Activated effector memory CD4-positive, alpha-beta T cell treated with anti-CD3 and anti-CD28 coated beads, Interleukin-2, amount 50 U/mL, for 16 hours (primary cell): Measurements from ENCODE around the gene NXPE1.

ENCODE experiments used
- DNase-seq: peaks from one replicate; pipeline ENCODE4 v3.0.0-alpha.2; 2020

NXPE1 gene

GRCh38 chr11:114562166-114562916, 2.7 kb upstream of the NXPE1 start:
- DNase-seq: no peak

- DNase-seq: no peak
Measured at GRCh38 chr11:114556135-114556534, 3.5 kb downstream of the NXPE1 start.

DNA sequence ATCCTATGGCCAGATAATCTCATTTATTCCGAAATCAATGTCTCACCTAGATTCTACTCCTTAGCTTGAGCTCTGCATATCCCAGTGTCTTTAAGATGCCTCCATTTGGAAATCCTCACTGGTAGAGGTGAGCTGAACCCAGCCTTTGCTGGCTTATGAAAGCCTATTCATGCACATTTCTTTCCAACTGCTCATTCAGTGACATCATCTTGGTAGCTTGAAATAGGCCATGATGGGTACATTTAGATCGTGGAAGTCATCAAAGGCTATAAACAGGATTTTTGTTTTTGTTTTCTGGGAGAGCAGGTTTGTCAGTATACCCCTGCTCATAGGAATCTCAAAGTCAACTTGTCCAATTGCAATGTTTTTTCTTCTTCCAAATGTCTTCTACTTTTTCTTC, 6.0 kb downstream of the NXPE1 start:
- DNase-seq: no peak

DNA sequence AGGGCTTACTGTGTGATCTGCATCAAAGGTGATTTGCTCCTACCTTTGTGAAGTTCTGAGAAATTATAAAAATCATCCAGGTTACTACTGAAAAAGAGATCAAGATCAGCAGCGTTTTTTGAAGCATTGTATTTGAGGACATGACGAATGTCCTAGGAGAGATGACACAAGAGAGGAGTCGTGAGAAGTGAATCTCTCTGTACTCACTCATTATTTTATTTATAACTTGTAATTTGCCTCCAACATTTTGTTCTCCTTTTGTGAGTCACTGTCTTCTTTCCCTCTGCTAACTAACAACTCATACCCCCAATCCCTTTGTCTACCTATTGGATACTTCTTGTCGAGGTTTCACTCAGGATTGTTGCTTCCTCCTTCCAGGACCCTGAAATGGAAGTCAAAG, 8.6 kb downstream of the NXPE1 start:
- no peak for DNase-seq

DNA sequence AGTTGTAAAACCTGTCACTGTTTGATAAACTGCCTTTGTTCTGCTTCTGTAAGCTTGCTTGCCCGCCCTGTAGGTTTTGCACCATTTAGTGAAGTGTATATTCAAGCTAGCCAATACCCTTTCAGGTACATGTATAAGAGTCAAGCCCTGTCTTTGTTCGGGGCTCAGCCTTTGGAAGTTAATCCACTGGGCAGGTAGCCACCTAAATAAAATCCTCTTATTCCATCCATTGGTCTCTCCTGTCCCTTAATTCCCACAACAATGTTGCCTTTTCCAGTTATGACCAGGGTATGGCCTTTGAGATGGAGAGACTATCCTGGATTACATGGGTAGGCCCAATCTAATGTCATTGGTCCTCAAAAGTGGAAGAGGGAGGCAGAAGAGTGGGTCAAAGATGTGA, 34.0 kb downstream of the NXPE1 start:
- DNase-seq: no peak

DNA sequence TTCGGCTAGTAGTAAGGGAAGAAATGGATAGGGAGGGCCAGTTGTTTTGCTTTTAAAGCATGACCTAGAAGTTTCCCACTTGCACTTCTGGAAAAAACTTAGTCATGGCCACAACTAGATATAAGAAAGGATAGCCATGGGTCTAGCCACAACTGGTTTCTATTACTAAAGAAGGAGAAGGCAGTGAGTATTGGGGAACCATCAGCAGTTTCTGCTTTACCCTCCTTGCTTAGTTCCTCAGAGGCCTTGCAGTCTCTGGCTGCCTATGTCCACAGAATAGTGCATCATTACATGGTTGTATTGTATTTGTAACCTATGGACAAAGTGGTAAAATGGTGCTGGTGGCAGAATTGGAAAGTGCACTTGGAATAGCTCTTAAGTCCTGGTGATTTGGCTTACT, 35.6 kb downstream of the NXPE1 start:
- DNase-seq: no peak

DNA sequence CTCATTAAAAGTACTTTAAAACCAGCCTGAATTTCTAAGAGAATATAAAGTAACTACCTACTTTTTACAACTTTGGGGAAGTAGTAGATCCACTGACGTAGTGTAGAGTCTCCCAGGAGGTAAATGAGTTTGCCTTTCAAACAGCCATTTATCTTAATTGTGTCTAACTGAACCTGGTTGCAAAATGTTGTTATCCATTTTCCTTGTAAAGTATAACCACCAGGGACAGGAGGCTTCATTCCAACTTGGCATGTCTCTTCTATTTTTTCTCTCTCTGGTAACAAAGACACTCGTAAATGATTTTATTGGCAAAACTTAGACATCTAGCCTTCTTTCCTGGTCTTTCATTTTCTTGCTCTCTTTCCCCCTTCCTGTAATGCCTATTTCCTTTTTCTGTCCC, 36.9 kb downstream of the NXPE1 start:
- DNase-seq: no peak

- no peak for DNase-seq
Measured at GRCh38 chr11:114511538-114511937, 48.1 kb downstream of the NXPE1 start.

DNA sequence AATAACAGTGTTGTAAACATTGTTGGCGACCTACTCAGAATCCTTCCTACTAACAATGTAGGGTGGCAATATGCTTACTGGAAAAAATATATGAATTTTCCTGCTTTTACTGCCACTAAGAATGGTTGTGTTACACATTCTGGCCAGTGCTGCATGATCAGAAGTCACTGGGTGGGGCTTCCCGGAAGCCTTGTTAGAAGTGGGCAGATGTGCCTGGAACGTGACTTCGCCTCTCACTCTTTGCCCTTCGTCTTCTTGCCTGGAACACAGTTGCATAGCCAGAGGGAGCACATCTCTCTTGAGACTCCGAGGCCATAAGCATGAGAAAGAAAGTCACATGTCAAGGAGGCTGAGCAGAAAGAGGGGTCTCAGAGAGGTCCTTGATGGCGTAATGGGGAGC, 48.6 kb downstream of the NXPE1 start:
- DNase-seq: no peak

- DNase-seq: no peak
Measured at GRCh38 chr11:114501901-114502300, 57.8 kb downstream of the NXPE1 start.

DNA sequence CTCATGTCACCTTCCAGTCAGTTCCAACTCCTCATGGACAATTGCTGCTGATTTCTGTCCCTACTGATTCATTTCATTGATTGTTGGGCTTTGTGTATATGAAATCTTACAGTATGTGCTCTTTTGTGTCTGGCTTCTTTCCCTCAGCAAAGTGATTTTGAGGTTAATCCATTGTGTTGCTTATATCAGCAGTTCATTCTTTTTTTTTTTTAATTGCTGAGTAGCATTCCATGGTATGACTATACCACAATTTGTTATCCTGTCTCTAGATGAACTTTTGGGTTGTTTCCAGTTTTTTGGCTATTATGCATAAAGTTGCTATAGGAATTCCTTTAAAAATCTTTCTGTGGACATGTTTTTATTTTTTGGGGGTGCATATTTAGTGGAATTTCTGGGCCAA, 59.9 kb downstream of the NXPE1 start:
- no peak for DNase-seq

DNA sequence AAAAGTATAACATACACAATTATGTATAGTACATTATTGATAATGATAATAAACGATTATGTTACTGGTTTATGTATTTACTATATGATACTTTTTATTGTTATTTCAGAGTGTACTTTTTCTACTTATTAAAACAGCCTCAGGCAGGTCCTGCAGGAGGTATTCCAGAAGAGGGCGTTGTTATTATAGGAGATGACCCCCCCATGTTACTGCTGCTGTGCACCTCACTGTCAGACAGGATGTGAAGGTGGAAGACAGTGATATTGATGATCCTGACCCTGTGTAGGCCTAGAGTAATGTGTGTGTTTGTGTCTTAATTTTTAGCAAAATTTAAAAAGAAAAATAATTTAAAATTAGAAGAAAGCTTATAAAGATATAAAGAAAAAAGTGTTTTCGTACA, 62.8 kb downstream of the NXPE1 start:
- no peak for DNase-seq

- no peak for DNase-seq
Measured at GRCh38 chr11:114483929-114484328, 75.8 kb downstream of the NXPE1 start.

DNA sequence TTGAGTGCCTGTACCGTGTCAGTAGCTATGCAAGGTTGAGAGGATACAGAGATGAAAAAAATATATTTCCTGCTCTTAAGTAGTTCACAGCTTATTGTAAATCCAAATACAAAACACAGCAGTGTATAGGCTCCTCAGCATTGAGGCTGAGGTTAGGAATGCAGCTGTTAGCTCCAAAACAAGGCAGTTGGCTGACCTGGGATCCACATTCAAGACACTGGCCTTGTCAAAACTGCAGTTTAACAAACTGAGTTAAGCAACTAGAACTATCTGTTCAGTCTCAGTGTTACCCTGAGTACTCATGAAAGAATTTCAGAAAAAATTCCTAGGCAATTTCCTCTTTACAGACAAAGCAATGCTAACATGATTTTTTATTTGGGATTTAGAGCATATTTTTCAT, 77.6 kb downstream of the NXPE1 start:
- no peak for DNase-seq

- DNase-seq: no peak
Measured at GRCh38 chr11:114479331-114479730, 80.3 kb downstream of the NXPE1 start.

- no peak for DNase-seq
Measured at GRCh38 chr11:114478768-114479167, 80.9 kb downstream of the NXPE1 start.

GRCh38 chr11:114478001-114478410, 81.7 kb downstream of the NXPE1 start:
- no peak for DNase-seq

GRCh38 chr11:114472661-114473060, 87.0 kb downstream of the NXPE1 start:
- no peak for DNase-seq
